ENCODE results near the gene ADCYAP1R1. TPM values are rescaled to one million over a fixed set of nuclear protein-coding genes. Genes with fewer than 3 reads are reported as not detected.

The ADCYAP1R1 gene
- total and polyA plus RNA-seq, 5 donors from 2014 or later, result not detected

GRCh38 chr7:31070991-31071644 lies 19.0 kb downstream of the ADCYAP1R1 start:
- Mint-ChIP-seq H3K4me3 (no peak overlapping the region), H3K27me3 (peaks cover 4% of the 10 kb centered on the region), H3K27ac (no peak overlapping the region), H3K36me3 (no peaks in the 10 kb centered on the region), H3K9me3 (no peaks in the 10 kb centered on the region), H3K4me1 (no peaks in the 10 kb centered on the region)
- Histone ChIP-seq H3K27me3 (ENCODE audit: control insufficient read depth, insufficient read depth, low read length) (no peaks in the 10 kb centered on the region), H3K9me3 (ENCODE audit: control insufficient read depth in 2 of 2, low read length in 2 of 2) (no peaks in the 10 kb centered on the region), H3K4me3 (ENCODE audit: low read depth, low read length) (no peak overlapping the region), H3K4me1 (ENCODE audit: control insufficient read depth, insufficient read depth, low read length, poor library complexity, severe bottlenecking) (no peaks in the 10 kb centered on the region), H3K27ac (ENCODE audit: insufficient read depth, low read length, poor library complexity, severe bottlenecking) (no peak overlapping the region), H3K36me3 (ENCODE audit: control insufficient read depth, insufficient read depth, low read length) (no peaks in the 10 kb centered on the region)
- ATAC-seq (ENCODE audit: low read depth in 2 of 2), result no peak
- no peak for DNase-seq

GRCh38 chr7:31071645-31072029 lies 19.5 kb downstream of the ADCYAP1R1 start:
- no peak overlapping the region for H3K4me3 Mint-ChIP-seq
- H3K27ac ChIP-seq (ENCODE audit: insufficient read depth, low read length, poor library complexity, severe bottlenecking), result no peak overlapping the region
- no peaks in the 10 kb centered on the region for H3K9me3 ChIP-seq (ENCODE audit: control insufficient read depth in 2 of 2, low read length in 2 of 2)
- no peaks in the 10 kb centered on the region for H3K9me3 Mint-ChIP-seq
- no peaks in the 10 kb centered on the region for H3K36me3 Mint-ChIP-seq
- H3K4me1 Mint-ChIP-seq, result no peaks in the 10 kb centered on the region
- no peak overlapping the region for H3K4me3 ChIP-seq (ENCODE audit: low read depth, low read length)
- H3K27me3 ChIP-seq (ENCODE audit: control insufficient read depth, insufficient read depth, low read length), result no peaks in the 10 kb centered on the region
- H3K27me3 Mint-ChIP-seq, result peaks cover 4% of the 10 kb centered on the region
- no peak for DNase-seq
- H3K36me3 ChIP-seq (ENCODE audit: control insufficient read depth, insufficient read depth, low read length), result no peaks in the 10 kb centered on the region
- H3K4me1 ChIP-seq (ENCODE audit: control insufficient read depth, insufficient read depth, low read length, poor library complexity, severe bottlenecking), result no peaks in the 10 kb centered on the region
- ATAC-seq (ENCODE audit: low read depth in 2 of 2), result no peak
- H3K27ac Mint-ChIP-seq, result no peak overlapping the region

DNA sequence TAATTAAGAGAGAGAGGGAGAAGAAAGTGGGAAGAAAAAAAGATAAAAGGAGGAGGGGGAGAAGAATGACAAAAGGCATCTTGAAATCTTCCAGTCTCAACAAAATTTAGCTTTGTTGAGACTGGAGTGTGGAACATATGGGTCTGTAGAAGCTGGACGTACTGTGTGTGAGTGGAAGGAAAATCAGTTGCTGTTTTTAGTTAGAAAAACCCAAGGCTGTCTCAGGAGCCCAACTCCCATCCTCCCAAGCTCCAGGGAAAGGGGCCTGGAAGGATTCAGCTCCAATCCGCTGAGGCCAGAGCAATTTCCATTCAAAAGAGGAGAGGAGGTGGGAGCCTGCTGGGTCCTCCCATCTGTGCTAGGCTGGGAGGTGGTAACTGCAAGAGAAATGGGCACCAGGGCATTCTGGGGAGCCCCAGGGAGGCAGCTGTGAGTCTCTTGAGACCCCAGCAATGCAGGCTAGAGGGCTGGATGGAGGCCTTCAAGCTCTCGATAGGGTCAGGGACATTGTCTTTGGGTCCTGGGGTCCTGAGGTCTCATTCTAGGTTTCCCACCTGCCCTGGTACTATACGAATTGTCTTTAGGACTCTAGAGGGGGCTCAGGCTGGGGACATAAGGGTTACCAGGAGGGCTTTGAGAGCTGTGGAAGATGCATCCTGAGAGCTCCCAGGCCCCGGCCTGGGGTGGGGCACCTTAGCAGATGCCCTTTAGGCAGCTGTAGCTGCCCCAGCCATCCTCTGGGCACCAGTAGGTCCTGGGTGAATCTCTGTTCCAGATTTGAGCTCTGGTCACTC lies 21.4 kb downstream of the ADCYAP1R1 start:
- Mint-ChIP-seq H3K27ac (no peak overlapping the region), H3K4me1 (no peaks in the 10 kb centered on the region), H3K27me3 (peaks cover 4% of the 10 kb centered on the region), H3K36me3 (no peaks in the 10 kb centered on the region), H3K9me3 (no peaks in the 10 kb centered on the region), H3K4me3 (no peak overlapping the region)
- no peak for DNase-seq
- Histone ChIP-seq H3K36me3 (ENCODE audit: control insufficient read depth, insufficient read depth, low read length) (no peaks in the 10 kb centered on the region), H3K27ac (ENCODE audit: insufficient read depth, low read length, poor library complexity, severe bottlenecking) (no peak overlapping the region), H3K27me3 (ENCODE audit: control insufficient read depth, insufficient read depth, low read length) (no peaks in the 10 kb centered on the region), H3K4me3 (ENCODE audit: low read depth, low read length) (no peak overlapping the region), H3K4me1 (ENCODE audit: control insufficient read depth, insufficient read depth, low read length, poor library complexity, severe bottlenecking) (no peaks in the 10 kb centered on the region), H3K9me3 (ENCODE audit: control insufficient read depth in 2 of 2, low read length in 2 of 2) (no peaks in the 10 kb centered on the region)
- ATAC-seq (ENCODE audit: low read depth in 2 of 2), result no peak

DNA sequence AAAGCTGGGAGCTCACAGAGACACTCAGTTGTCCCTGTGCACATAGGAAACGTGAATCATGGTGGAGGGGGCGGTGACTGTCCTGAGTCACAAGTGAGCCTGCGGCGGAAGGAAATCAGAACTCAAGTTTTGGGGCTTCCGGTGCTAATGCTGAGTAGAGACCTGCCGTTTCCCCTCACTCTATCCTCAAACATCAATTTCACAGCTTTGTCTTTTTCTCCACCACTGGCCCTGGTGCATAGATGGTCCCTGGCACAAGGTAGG lies 21.9 kb downstream of the ADCYAP1R1 start:
- no peaks in the 10 kb centered on the region for H3K36me3 ChIP-seq (ENCODE audit: control insufficient read depth, insufficient read depth, low read length)
- no peak overlapping the region for H3K27ac Mint-ChIP-seq

GRCh38 chr7:31074403-31075085 lies 22.4 kb downstream of the ADCYAP1R1 start:
- DNase-seq (no peak), ATAC-seq (ENCODE audit: low read depth in 2 of 2) (no peak)

More for the DNA sequence above, 21.9 kb downstream of the ADCYAP1R1 start:
- H3K4me3 Mint-ChIP-seq, result no peak overlapping the region
- Histone ChIP-seq H3K4me3 (ENCODE audit: low read depth, low read length) (no peak overlapping the region), H3K27me3 (ENCODE audit: control insufficient read depth, insufficient read depth, low read length) (no peaks in the 10 kb centered on the region), H3K27ac (ENCODE audit: insufficient read depth, low read length, poor library complexity, severe bottlenecking) (no peak overlapping the region), H3K4me1 (ENCODE audit: control insufficient read depth, insufficient read depth, low read length, poor library complexity, severe bottlenecking) (no peaks in the 10 kb centered on the region), H3K9me3 (ENCODE audit: control insufficient read depth in 2 of 2, low read length in 2 of 2) (no peaks in the 10 kb centered on the region)
- H3K9me3 Mint-ChIP-seq, result no peaks in the 10 kb centered on the region
- DNase-seq, result no peak
- H3K4me1 Mint-ChIP-seq, result no peaks in the 10 kb centered on the region
- H3K27me3 Mint-ChIP-seq, result peaks cover 4% of the 10 kb centered on the region
- ATAC-seq (ENCODE audit: low read depth in 2 of 2), result no peak
- no peaks in the 10 kb centered on the region for H3K36me3 Mint-ChIP-seq

DNA sequence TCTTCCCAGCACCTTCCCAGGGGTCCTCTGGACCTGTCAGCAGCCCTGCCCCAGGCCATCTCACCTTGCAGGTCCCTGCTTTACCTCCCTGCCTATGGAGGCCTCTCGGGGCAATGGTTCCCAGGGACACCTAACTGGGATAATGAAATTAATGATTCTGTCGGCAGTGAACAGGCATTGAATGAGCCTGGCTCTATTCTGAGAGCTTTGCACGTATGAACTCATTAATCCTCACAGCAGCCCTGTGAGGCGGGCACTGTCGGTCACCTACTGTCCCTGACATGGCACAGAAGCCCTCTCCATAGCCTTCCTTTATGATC lies 22.9 kb downstream of the ADCYAP1R1 start:
- Mint-ChIP-seq H3K9me3 (no peaks in the 10 kb centered on the region), H3K36me3 (no peaks in the 10 kb centered on the region), H3K27me3 (peaks cover 4% of the 10 kb centered on the region), H3K4me1 (no peaks in the 10 kb centered on the region), H3K27ac (no peak overlapping the region), H3K4me3 (no peak overlapping the region)
- Histone ChIP-seq H3K27me3 (ENCODE audit: control insufficient read depth, insufficient read depth, low read length) (no peaks in the 10 kb centered on the region), H3K27ac (ENCODE audit: insufficient read depth, low read length, poor library complexity, severe bottlenecking) (no peak overlapping the region), H3K4me1 (ENCODE audit: control insufficient read depth, insufficient read depth, low read length, poor library complexity, severe bottlenecking) (no peaks in the 10 kb centered on the region), H3K4me3 (ENCODE audit: low read depth, low read length) (no peak overlapping the region), H3K9me3 (ENCODE audit: control insufficient read depth in 2 of 2, low read length in 2 of 2) (no peaks in the 10 kb centered on the region), H3K36me3 (ENCODE audit: control insufficient read depth, insufficient read depth, low read length) (no peaks in the 10 kb centered on the region)
- DNase-seq, result no peak
- ATAC-seq (ENCODE audit: low read depth in 2 of 2), result no peak

More at GRCh38 chr7:31074403-31075085, 22.4 kb downstream of the ADCYAP1R1 start:
- Mint-ChIP-seq H3K27me3 (peaks cover 4% of the 10 kb centered on the region), H3K36me3 (no peaks in the 10 kb centered on the region), H3K27ac (no peak overlapping the region), H3K4me1 (no peaks in the 10 kb centered on the region), H3K9me3 (no peaks in the 10 kb centered on the region), H3K4me3 (no peak overlapping the region)
- H3K4me3 ChIP-seq (ENCODE audit: low read depth, low read length), result no peak overlapping the region
- no peaks in the 10 kb centered on the region for H3K4me1 ChIP-seq (ENCODE audit: control insufficient read depth, insufficient read depth, low read length, poor library complexity, severe bottlenecking)
- H3K36me3 ChIP-seq (ENCODE audit: control insufficient read depth, insufficient read depth, low read length), result no peaks in the 10 kb centered on the region
- H3K9me3 ChIP-seq (ENCODE audit: control insufficient read depth in 2 of 2, low read length in 2 of 2), result no peaks in the 10 kb centered on the region
- H3K27me3 ChIP-seq (ENCODE audit: control insufficient read depth, insufficient read depth, low read length), result no peaks in the 10 kb centered on the region
- no peak overlapping the region for H3K27ac ChIP-seq (ENCODE audit: insufficient read depth, low read length, poor library complexity, severe bottlenecking)

- no peaks in the 10 kb centered on the region for H3K9me3 ChIP-seq (ENCODE audit: control insufficient read depth in 2 of 2, low read length in 2 of 2)
- DNase-seq, result no peak
- Mint-ChIP-seq H3K27ac (no peak overlapping the region), H3K4me3 (no peak overlapping the region), H3K27me3 (peaks cover 4% of the 10 kb centered on the region), H3K4me1 (no peaks in the 10 kb centered on the region), H3K9me3 (no peaks in the 10 kb centered on the region), H3K36me3 (no peaks in the 10 kb centered on the region)
- H3K27me3 ChIP-seq (ENCODE audit: control insufficient read depth, insufficient read depth, low read length), result no peaks in the 10 kb centered on the region
- no peaks in the 10 kb centered on the region for H3K36me3 ChIP-seq (ENCODE audit: control insufficient read depth, insufficient read depth, low read length)
- H3K4me3 ChIP-seq (ENCODE audit: low read depth, low read length), result no peak overlapping the region
- ATAC-seq (ENCODE audit: low read depth in 2 of 2), result no peak
- no peak overlapping the region for H3K27ac ChIP-seq (ENCODE audit: insufficient read depth, low read length, poor library complexity, severe bottlenecking)
- no peaks in the 10 kb centered on the region for H3K4me1 ChIP-seq (ENCODE audit: control insufficient read depth, insufficient read depth, low read length, poor library complexity, severe bottlenecking)
These were observed 23.9 kb downstream of the ADCYAP1R1 start for GRCh38 chr7:31076051-31076450.
